COLO668 (cell line): ENCODE data around the gene OSGEPL1.
A peak's percentile ranks its signal among the peaks of the same experiment; 100 is the strongest.
"Not testable (repeated sequence)": the region's sequence is repeated elsewhere in the genome, so short reads cannot be mapped to it uniquely, and the experiment has no call there.

Experiments used
- DNase-seq: peaks from one replicate; lab custom pipeline; 2025; ENCODE audit not compliant: unreplicated experiment; lab: John Stamatoyannopoulos, UW

Gene OSGEPL1, protein sequence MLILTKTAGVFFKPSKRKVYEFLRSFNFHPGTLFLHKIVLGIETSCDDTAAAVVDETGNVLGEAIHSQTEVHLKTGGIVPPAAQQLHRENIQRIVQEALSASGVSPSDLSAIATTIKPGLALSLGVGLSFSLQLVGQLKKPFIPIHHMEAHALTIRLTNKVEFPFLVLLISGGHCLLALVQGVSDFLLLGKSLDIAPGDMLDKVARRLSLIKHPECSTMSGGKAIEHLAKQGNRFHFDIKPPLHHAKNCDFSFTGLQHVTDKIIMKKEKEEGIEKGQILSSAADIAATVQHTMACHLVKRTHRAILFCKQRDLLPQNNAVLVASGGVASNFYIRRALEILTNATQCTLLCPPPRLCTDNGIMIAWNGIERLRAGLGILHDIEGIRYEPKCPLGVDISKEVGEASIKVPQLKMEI

GRCh38 chr2:189762551-189763298, at the start of gene OSGEPL1:
TSS of gene OSGEPL1 (minus strand) at chr2:189762792. CDS start at chr2:189761640, 1,152 bp downstream.
- peak; percentile 94 for DNase-seq

GRCh38 chr2:189803431-189803830, 40.8 kb upstream of the OSGEPL1 start:
- no peak for DNase-seq

- DNase-seq, result no peak
Observed at GRCh38 chr2:189802396-189802912, 39.9 kb upstream of the OSGEPL1 start.

DNA sequence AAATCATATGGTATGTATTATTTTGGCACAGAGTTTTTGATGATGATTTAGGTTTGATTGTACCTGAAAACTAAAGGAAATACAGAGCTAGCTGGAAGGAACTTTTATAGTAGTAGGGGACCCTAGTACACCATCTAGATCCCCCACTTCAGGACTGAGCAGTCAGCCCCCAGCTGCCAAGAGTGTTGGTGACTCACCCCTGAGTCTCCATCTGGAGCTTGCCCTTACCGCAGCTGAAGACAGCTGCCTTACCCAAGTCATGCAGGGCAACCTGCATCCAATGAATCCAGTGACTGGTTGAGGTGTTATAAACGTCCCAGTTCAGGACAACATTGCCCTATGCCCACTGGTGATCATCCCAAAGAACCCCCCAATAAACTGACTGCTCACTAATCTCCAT, 36.9 kb upstream of the OSGEPL1 start:
- no peak for DNase-seq

- DNase-seq, result no peak
Observed at GRCh38 chr2:189799030-189799331, 36.4 kb upstream of the OSGEPL1 start.

DNA sequence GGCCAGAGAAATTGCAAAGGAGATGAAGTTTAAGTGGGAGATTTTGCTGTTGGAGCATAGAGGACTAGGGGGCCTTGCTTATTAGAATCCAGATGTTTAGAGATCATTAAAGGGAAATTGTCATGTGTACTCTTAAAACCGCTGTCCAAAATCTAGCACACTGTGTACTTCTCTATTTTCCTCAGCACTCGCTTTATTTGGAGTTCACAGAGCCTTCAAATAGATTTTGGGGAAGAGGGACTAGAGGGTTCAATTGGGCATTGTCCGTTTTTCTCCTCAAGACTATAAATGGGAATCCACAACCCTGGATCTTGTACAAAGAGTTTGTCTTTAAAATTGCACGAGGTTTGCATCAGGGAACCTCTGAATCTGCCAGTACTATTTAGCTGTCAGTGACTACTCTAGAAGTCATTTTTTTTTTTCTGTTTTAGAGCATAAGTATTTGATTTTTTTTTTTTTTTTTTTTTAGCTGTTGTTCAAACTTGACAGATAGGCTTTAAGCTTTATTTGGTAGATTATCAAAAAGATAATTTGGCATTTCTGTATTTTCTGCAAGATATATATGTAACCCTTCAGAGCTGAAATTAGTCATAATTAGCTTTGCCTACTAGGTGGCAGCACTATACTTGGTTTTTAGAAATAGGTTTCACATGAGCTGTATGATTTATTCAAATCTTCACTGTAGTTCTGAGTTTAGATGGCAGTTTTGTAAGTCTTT, 35.9 kb upstream of the OSGEPL1 start:
- DNase-seq, result no peak

GRCh38 chr2:189797902-189798301, 35.3 kb upstream of the OSGEPL1 start:
- DNase-seq, result no peak

DNA sequence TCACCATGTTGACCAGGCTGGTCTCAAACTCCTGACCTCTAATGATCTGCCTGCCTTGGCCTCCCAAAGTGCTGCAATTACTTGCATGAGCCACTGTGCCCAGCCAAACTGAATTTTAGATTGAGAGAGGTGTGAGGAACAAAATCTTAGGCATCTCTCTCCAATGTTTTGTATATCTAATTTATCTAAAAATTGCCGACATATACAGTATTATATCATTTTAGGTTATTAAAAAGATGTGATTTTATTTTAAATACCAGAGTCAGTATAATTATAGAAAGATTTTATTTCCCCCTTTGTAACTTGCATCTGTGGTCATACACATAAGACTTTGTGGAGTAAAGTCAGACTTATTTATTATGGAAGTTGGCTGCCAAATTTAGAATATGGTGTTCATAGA, 31.7 kb upstream of the OSGEPL1 start:
- no peak for DNase-seq

DNA sequence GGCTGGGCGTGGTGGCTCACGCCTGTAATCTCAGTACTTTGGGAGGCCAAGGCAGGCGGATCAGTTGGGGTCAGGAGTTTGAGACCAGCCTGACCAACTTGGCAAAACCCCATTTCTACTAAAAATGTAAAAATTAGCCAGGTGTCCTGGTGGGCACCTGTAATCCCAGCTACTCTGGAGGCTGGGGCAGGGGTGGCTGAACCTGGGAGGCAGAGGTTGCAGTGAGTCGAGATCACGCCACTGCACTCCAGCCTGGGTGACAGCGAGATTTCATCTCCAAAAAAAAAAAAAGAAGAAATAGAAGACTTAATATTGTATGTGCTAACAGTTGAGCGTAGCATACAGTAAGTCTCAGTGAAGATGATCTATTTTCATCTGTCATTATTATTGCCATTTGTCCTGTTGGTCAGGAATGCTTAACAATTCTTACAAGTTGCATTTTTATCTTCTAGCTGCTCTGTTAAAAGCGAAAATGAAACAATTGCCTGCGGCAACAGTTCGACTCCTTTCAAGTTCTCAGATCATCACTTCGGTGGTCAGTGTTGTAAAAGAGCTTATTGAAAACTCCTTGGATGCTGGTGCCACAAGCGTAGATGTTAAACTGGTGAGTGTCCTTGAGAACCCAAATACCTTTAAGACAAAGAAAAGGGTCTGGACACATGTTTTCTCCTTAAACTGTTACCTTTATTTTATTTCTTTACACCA, 28.9 kb upstream of the OSGEPL1 start:
- no peak for DNase-seq

DNA sequence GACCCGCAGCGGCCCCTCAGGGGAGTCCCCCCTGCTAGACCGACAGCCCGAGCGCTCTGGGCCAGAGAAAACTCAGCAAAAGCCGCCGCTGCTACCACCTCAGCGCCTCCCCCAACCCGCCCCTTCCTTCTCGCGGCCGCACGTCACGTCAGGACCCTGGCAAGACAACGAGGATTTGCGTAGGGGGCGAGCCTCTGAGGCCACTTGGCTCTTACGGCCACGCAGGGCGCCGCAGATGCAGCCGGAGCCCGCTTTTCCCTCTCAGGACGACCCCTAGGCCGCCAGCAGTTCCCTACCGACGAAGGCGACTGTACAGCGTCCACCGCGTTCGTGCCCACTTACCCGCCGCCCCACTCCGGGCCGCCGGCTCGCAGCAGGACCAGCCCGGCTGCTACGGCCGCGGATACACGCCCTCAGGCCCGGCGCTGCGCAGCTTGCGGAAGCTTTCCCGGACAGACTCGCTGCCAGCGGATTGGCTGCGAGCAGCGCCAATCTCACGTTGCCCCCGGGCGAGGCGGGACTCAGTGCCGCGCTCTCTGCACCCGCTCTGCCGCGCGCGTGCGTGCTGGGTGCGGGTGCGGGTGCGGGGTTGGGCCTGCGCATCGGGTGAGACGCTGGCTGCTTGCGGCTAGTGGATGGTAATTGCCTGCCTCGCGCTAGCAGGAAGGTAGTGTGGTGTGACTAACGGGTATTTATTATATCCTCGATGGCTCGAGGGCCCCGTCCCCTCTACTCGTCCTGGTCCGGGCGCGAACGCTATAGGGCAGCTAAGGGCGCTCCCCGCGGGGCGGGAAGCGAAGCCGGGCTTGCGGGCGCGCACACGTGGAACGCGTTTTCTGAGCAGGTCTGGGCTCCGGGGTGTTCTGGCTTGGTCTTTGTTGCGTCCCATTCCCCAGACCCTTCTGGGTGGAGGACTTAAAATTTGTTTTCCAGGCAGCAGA, 21.6 kb upstream of the OSGEPL1 start, which contains the start of the genes ORMDL1 and PMS1:
TSS of gene ORMDL1 (minus strand) at position 413 of the 941 bp plus-strand sequence. CDS start 1,744 bp downstream, outside the sequence.
TSS of gene PMS1 (plus strand) at position 524 of the 941 bp plus-strand sequence. CDS start 7,360 bp downstream, outside the sequence.
- DNase-seq, result peak; percentile 97

- DNase-seq, result no peak
Observed at GRCh38 chr2:189783451-189783926, 20.9 kb upstream of the OSGEPL1 start.

- no peak for DNase-seq
Observed at GRCh38 chr2:189782221-189782671, 19.7 kb upstream of the OSGEPL1 start.

GRCh38 chr2:189772212-189772611, 9.6 kb upstream of the OSGEPL1 start:
- DNase-seq, result no peak

DNA sequence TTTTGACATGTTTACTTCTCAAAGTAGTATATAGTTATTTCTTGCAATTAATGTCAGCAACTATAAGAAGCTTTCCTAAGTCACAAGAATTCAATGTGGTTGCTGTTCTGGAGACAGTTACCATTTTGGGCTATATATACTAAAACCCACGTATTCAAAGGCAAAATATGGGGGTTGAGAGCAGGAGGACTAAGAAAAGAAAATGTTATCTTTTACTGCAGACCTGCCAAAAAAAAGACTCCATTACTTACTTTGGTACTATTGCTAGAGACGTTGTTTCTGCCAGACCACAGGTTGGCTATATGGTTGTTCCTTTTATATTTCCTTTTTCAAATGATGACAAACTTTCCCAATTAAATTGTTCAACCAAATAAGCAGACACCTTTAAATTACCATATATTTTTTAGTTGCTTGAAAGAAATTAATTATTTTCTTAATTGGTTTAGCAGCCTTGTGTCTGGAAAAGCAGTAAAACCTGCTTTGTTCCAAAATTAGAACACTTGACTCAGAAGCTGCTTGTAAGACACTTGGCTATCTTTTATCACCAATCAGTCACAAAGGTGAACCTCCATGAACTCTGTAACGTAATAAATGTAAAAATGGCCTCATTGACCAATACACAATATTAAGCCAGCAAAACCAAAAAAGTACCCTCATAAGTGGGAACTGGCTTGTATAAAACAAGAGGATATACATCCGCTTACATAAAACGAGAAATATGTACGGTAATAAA, 8.2 kb upstream of the OSGEPL1 start:
- DNase-seq, result no peak

GRCh38 chr2:189763908-189764661, 1.5 kb upstream of the OSGEPL1 start:
- no peak for DNase-seq

GRCh38 chr2:189762229-189762550, 402 bp downstream of the OSGEPL1 start:
- DNase-seq, result no peak

DNA sequence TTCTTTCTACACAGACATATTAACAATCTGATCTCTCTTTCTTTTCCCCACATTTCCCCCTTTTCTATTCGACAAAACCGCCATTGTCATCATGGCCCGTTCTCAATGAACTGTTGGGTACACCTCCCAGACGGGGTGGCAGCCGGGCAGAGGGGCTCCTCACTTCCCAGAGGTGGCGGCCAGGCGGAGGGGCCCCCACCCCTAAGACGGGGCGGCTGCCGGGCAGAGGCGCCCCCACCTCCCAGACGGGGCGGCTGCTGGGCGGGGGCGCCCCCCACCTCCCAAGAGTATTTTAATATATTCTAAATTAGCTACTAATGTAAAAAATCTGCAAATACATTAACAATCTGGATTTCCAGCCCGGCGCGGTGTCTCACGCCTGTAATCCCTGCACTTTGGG, 2.4 kb downstream of the OSGEPL1 start:
- not testable (repeated sequence) for DNase-seq

DNA sequence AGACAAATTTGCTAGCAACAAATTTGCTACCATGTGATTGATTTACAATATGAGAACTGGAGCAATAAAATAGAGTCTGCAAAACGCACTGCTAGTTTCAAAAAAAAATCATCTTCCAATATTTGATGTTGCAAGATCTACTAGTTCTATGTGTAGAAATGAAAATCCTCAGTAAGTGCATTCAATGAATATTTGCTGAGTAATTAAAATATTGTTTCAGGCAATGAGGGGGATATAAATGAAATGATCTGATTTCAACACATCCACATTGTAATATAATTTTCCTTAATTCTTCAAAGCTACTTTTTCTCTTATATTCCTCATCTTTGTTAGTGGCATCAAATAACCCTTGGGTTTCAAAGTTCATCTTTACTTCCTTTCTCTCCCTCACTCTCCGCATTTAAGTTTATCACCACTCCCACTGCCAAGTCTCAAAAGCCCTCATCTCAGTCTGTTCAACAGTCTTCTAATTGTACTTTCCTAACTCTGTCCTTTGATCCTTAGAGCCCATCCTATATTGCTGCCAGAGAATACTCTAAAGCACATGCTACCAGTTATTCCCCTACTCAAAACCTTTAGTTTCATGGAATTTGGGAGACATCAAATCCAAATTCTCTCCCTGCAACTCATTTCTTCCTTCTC, 6.2 kb downstream of the OSGEPL1 start:
- no peak for DNase-seq
